Fibroblast of upper back skin (primary cell): Measurements from ENCODE around the gene EPB41.
A peak's percentile ranks its signal among the peaks of the same experiment; 100 is the strongest.
"Not testable (repeated sequence)": the region's sequence is repeated elsewhere in the genome, so short reads cannot be mapped to it uniquely, and the experiment has no call there.

Experiments
- DNase-seq: peaks from one replicate; pipeline ENCODE4 v3.0.0-alpha.2; 2013

Gene EPB41

GRCh38 chr1:29145739-29146437, 231.5 kb downstream of the EPB41 start:
- peak; percentile 94 for DNase-seq

- DNase-seq, result no peak
Measured at GRCh38 chr1:29148656-29149491, 234.5 kb downstream of the EPB41 start.

GRCh38 chr1:29150346-29150745, 236.0 kb downstream of the EPB41 start:
- not testable (repeated sequence) for DNase-seq

GRCh38 chr1:29152046-29152805, 237.9 kb downstream of the EPB41 start:
- no peak for DNase-seq

GRCh38 chr1:29156543-29157268, 242.3 kb downstream of the EPB41 start:
- peak; percentile 20 for DNase-seq

GRCh38 chr1:29157269-29157601, 242.9 kb downstream of the EPB41 start:
- DNase-seq, result no peak

- no peak for DNase-seq
Measured at GRCh38 chr1:29159773-29160172, 245.4 kb downstream of the EPB41 start.

GRCh38 chr1:29162025-29162424, 247.7 kb downstream of the EPB41 start:
- DNase-seq, result no peak

GRCh38 chr1:29162476-29163138, 248.2 kb downstream of the EPB41 start:
- DNase-seq, result no peak

- DNase-seq, result no peak
Measured at GRCh38 chr1:29164588-29164987, 250.2 kb downstream of the EPB41 start.

GRCh38 chr1:29166291-29166878, 252.0 kb downstream of the EPB41 start:
- DNase-seq, result no peak

- no peak for DNase-seq
Measured at GRCh38 chr1:29167904-29168303, 253.5 kb downstream of the EPB41 start.
